HG03196 (cell line): ENCODE data around the gene QRFP.

ENCODE experiments used
- ATAC-seq: cut with Tn5 transposase; IDR thresholded peaks from one replicate; pipeline ENCODE4 v1.9.1; 2021; ENCODE audit not compliant: unreplicated experiment

Gene QRFP

DNA sequence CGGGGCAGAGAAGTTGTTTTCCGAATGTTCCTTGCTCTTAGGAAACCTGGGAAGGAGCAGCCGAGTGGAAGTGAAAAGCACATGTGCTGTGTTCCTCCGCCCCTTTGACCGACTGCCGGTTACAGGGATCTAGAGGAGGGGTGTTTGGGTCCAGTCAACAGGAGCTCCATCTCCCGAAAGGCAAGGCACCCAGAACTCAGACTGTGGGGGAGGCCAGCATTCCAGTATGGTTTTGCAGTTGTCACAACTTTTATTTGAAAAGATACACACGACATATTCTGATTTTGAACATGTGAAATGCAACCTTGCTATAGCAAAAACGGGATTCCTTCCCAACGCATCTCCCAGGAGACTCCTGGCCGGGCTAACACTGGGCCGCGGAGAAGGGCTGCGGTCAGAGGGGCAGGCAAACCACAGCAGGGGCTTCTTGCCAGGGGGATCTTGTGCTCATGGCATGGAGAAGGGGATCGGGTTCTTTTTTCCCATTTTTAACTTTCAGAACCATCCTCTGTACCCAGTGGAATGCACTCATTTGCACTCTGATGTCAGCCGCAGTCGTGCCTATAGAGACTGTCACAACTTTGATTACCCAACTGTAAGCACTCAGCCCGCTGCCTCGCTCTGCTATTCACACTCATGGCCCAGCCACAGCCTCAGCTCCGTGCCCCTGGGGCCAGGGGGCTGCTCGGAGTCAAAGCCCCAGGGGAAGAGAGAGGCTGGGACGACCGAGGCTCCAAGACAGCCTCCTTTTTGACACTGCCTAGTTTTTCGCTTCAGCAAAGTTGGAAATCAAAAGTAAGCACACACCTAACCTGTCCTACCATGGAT, 3.9 kb downstream of the QRFP start:
- ATAC-seq = no peak

DNA sequence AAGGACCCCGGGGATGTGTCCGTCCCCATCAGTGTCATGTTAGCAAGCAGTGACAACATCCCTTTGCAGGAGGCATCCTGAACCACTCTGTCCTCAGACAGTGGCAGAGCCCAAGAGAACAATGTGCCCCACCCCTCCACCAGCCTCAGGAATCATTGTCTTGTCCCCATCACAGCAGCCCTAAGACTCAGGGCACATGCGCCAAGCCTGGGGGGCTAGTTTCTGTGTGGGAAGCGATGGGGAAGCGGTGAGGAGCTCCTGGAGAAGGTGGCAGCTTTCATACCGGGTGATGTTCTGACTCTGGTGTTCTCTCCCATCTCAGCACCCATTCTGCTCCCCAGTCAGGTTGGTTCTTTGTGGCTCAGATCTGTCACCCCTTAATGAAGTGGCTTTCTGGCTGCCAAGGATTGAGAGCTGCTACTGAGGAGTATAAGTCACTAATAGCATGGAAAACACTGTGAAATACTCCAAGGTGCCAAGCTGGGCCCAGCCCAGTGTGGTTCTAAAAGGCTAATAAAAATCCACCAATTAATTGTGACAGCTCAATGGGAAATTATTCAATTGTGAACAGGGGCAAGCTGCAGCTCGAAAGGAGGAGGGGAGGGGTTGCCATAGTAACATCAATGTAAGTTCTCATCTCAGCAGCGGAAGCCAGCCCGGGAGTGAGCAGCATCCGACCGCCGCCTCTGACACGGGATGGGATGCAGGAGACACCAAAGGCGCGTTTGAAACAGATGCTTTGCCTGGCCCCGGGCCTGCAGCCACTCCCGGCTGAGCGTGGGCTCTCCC, 4.7 kb downstream of the QRFP start:
- no peak for ATAC-seq

DNA sequence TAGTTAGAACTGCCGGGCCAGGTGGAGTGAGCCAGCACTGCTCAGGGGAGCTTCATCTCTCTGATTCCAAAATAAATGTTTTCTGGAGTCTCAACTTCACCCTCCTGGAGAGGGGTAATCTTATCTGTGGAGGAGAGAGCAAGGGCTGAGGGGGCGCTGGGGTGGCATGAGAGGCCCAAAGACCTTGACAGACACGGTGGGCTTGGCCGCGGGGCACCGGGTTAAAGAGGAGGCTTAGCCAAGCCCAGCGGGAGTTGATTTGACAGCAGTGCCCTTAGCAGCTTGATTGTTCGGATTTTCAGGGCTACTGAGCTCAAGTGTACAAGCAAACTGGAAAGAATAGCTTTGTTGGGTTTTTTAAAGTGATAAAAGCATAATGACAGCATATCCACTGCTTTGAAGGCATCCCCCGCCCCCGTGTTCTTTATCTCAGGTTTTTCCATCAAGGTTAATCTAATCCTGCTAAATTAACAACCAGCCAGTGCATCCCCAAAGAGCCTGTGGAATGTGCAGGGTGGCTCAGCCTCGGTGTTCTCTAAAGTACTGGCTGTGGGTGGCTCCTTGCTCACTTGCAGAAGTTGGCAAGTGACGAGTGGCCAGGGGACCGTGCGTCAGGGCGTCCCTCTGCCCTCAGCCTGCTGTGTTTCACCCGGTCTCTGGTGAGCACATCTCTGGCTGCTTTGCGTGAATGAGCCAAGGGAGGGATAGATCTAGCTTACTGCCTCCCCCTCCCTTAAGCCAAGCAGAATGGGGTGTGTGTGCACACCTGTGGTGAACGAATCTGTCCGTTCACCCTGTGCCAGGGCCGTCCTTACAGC, 5.5 kb downstream of the QRFP start:
- no peak for ATAC-seq

GRCh38 chr9:130890124-130890523, 6.5 kb downstream of the QRFP start:
- ATAC-seq = no peak

DNA sequence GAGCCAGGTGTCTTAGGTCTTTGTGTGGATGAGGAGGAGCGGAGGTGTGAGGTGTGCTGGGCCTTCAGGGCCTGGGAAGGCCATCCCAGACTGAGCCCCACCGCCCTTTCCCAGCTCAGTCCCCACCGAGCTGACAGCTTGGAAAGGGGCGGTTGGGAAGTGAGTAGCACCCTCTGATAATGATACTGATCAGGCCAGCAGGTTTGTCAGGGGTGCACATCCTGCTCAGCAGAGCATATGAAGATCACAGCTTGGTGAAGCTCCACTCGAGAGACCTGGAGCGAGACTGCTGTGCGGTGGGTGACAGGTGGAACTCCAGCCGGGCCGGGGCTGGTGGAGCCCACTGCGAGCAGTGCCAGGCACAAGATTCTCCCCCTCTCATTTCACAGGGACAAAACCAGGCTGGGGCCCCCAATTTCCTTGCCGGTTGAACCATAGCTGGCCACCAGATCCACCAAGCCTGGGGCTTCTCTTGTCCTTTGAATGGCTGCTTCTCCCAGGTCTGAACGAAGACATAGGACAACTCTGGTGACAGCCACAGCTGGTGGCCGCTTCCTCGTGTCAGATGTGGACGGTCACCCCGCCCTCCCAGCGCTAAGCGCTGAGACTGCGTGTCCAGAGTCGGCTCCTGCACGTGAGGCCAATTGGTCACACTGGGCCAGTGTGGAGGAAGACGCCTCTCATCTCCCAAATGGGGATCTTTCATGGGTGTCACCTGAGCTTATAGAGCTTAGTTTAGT, 8.3 kb downstream of the QRFP start:
- no peak for ATAC-seq

- ATAC-seq = no peak
Measured at GRCh38 chr9:130887494-130888144, 9.0 kb downstream of the QRFP start.

DNA sequence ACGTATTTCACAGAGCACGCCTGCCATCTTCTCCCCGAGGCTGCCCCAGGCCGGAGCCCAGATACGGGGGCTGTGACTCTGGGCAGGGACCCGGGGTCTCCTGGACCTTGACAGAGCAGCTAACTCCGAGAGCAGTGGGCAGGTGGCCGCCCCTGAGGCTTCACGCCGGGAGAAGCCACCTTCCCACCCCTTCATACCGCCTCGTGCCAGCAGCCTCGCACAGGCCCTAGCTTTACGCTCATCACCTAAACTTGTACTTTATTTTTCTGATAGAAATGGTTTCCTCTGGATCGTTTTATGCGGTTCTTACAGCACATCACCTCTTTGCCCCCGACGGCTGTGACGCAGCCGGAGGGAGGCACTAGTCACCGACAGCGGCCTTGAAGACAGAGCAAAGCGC, 9.6 kb downstream of the QRFP start:
- ATAC-seq = no peak

DNA sequence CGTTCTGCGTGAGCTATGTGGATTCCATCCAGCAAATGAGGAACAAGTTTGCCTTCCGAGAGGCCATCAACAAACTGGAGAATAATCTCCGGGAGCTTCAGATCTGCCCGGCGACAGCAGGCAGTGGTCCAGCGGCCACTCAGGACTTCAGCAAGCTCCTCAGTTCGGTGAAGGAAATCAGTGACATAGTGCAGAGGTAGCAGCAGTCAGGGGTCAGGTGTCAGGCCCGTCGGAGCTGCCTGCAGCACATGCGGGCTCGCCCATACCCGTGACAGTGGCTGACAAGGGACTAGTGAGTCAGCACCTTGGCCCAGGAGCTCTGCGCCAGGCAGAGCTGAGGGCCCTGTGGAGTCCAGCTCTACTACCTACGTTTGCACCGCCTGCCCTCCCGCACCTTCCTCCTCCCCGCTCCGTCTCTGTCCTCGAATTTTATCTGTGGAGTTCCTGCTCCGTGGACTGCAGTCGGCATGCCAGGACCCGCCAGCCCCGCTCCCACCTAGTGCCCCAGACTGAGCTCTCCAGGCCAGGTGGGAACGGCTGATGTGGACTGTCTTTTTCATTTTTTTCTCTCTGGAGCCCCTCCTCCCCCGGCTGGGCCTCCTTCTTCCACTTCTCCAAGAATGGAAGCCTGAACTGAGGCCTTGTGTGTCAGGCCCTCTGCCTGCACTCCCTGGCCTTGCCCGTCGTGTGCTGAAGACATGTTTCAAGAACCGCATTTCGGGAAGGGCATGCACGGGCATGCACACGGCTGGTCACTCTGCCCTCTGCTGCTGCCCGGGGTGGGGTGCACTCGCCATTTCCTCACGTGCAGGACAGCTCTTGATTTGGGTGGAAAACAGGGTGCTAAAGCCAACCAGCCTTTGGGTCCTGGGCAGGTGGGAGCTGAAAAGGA, 10.9 kb downstream of the QRFP start:
- no peak for ATAC-seq

- ATAC-seq = no peak
Measured at GRCh38 chr9:130884542-130885483, 11.8 kb downstream of the QRFP start.

DNA sequence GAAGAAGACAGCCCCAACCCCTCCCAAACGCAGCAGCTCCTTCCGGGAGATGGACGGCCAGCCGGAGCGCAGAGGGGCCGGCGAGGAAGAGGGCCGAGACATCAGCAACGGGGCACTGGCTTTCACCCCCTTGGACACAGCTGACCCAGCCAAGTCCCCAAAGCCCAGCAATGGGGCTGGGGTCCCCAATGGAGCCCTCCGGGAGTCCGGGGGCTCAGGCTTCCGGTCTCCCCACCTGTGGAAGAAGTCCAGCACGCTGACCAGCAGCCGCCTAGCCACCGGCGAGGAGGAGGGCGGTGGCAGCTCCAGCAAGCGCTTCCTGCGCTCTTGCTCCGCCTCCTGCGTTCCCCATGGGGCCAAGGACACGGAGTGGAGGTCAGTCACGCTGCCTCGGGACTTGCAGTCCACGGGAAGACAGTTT, 12.5 kb downstream of the QRFP start:
- no peak for ATAC-seq

DNA sequence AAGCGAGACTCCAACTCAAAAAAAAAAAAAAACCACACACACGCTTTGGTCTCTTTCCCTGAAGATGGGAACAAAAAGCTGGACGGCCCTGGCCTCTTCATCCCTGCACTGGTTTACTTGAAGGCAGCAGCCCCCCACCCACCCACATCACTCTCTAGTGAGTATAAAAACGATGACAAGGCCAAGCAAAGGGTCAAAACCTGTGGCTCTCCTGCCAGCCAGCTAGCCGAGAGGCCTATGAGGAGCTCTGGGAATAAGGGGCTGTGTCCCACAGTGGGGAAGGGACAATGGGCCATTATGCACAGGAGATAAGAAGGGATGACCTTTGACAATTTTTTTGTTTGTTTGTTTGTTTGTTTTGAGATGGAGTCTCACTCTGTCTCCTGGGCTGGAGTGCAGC, 13.1 kb downstream of the QRFP start:
- ATAC-seq = no peak

DNA sequence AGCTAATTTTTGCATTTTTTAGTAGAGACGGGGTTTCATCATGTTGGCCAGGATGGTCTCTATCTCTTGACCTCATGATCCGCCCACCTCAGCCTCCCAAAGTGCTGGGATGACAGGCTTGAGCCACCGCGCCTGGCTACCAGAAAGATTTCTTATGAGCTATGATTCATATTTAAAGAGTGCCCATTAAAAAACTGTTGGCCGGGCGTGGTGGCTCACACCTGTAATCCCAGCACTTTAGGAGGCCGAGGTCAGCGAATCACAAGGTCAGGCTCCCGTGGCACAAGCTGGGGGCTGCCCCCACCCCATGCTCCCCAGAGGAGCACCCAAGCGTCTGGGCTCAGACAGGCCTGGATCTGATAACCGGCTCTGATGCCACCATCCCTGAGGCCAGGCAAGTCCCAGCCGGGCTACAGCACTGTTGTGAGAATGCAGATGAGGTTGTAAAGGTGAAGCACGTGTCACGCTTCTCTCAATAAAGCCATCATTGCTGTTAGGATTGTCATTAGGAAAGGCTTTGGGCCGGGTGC, 13.9 kb downstream of the QRFP start:
- no peak for ATAC-seq

GRCh38 chr9:130881516-130881915, 15.1 kb downstream of the QRFP start:
- no peak for ATAC-seq

GRCh38 chr9:130880599-130881220, 15.9 kb downstream of the QRFP start:
- ATAC-seq = no peak

DNA sequence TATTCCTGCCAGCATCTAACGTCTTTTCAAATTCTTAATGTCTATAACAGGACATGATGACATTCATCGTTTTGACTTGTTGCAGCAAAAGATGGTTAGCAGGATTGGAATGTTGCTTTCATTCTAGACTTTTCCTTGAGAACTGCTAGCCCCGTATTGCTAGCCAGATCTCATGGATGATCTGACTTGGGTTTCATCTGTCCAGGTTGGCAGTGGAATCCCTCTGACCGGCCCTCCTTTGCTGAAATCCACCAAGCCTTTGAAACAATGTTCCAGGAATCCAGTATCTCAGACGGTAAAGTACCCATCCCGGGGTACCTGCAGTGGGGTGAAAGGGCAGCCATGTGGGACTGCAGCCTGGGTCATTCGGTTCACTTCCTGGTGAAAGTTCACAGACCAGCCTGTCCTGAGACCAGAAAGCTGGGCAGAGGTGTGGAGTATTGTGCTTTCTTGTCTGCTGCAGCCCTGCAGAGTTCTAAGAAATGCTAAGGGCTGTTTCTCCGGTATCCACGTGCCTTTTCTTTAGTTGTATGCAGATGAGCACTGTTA, 16.7 kb downstream of the QRFP start:
- no peak for ATAC-seq

GRCh38 chr9:130878295-130878694, 18.3 kb downstream of the QRFP start:
- no peak for ATAC-seq

GRCh38 chr9:130877300-130877699, 19.3 kb downstream of the QRFP start:
- no peak for ATAC-seq
